ENCODE measurements around the gene RPRD1B. TPM values are rescaled to one million over a fixed set of nuclear protein-coding genes. Genes with fewer than 3 reads are reported as not detected.

RPRD1B gene
- polyA plus RNA-seq, 1 of the 3 experiments (the other 2 are of a cell fraction) = 11.8 TPM

- Histone ChIP-seq H3K4me3 (ENCODE audit: low read depth in 2 of 2, low read length in 1 of 2) (no peak overlapping the region), H3K27me3 (ENCODE audit: insufficient read depth) (no peaks in the 10 kb centered on the region), H3K4me1 (ENCODE audit: control insufficient read depth in 1 of 2, insufficient read depth in 2 of 2, low read depth in 1 of 2, low read length in 1 of 2) (peaks cover 16 to 44% of the 10 kb centered on the region in 2 experiments), H3K9me3 (no peaks in the 10 kb centered on the region), H4K20me1 (ENCODE audit: insufficient read depth) (no peaks in the 10 kb centered on the region), H3K27ac (ENCODE audit: low read depth in 2 of 2, low read length in 1 of 2) (peak overlapping the region; percentile 82 to 84), H3K9me2 (no peaks in the 10 kb centered on the region), H3K79me2 (ENCODE audit: insufficient read depth) (no peaks in the 10 kb centered on the region), H3K4me2 (peak overlapping the region; percentile 47), H3K36me3 (replicated peaks in 1 of 2; ENCODE audit: control insufficient read depth in 1 of 2, insufficient read depth in 2 of 2, low read length in 1 of 2) (peaks cover 43 to 67% of the 10 kb centered on the region in 2 experiments), H3F3A (replicated peaks; ENCODE audit: insufficient read depth) (peaks cover 52% of the 10 kb centered on the region), H3K9ac (peak overlapping the region; percentile 43; the same call in 1 of the 2 replicates), H2AFZ (ENCODE audit: low read depth) (no peak overlapping the region)
- DNase-seq = peak; percentile 69
- ChIA-PET POLR2A (no interaction called here), CTCF (interaction anchor here (0.8 to 6.4 kb wide), 3 partner anchors 8 to 87 kb away, joined by 3 to 22 read pairs (median 3); no protein-coding TSS in a partner anchor)
- WGBS (ENCODE audit: low lambda C conversion rate) = 30% methylated on average over 8 of the region's 9 CpGs
- TF ChIP-seq YY1 (IDR thresholded peaks at IDR 0.05; ENCODE audit: low read depth) (peak; percentile 24; the same call in 1 of the 2 replicates), SMC3 (IDR thresholded peaks at IDR 0.05; ENCODE audit: low read depth, low read length) (no peak), RAD21 (IDR thresholded peaks at IDR 0.05; ENCODE audit: low read length) (no peak; the same call in 1 of the 2 replicates), ELF1 (IDR thresholded peaks at IDR 0.05) (peak; percentile 43; the same call in 1 of the 2 replicates), RFX5 (IDR thresholded peaks at IDR 0.05; ENCODE audit: low read length) (no peak), FOSL2 (IDR thresholded peaks at IDR 0.05; ENCODE audit: borderline replicate concordance, low read depth) (peak; percentile 31; the same call in 1 of the 2 replicates), TEAD4 (IDR thresholded peaks at IDR 0.05; ENCODE audit: borderline replicate concordance, insufficient read depth) (peak; percentile 92), RCOR1 (IDR thresholded peaks at IDR 0.05; ENCODE audit: low read length) (no peak), USF2 (IDR thresholded peaks at IDR 0.05; ENCODE audit: borderline replicate concordance, low read depth, low read length) (no peak), SIN3A (IDR thresholded peaks at IDR 0.05; ENCODE audit: borderline replicate concordance, low read depth, low read length) (peak; percentile 45; the same call in 1 of the 2 replicates), EZH2phosphoT487 (IDR thresholded peaks at IDR 0.05; ENCODE audit: borderline replicate concordance, low read depth) (no peak), RXRA (IDR thresholded peaks at IDR 0.05; ENCODE audit: borderline replicate concordance, low read depth) (peak; percentile 88), GABPA (IDR thresholded peaks at IDR 0.05; ENCODE audit: low read depth) (no peak; the same call in 1 of the 2 replicates), JUND (IDR thresholded peaks at IDR 0.05) (peak; percentile 74), EP300 (IDR thresholded peaks at IDR 0.05; ENCODE audit: borderline replicate concordance in 1 of 2, low read depth in 1 of 2, low read length in 1 of 2) (peak; percentile 59 to 92; a peak in 3 of 4 replicates), MXI1 (IDR thresholded peaks at IDR 0.05; ENCODE audit: low read depth, low read length) (no peak), NFIC (IDR thresholded peaks at IDR 0.05; ENCODE audit: borderline replicate concordance) (peak; percentile 90), MEF2A (IDR thresholded peaks at IDR 0.05; ENCODE audit: borderline replicate concordance, low read depth) (peak; percentile 46; the same call in 1 of the 2 replicates), FOXJ3 (CRISPR knock-in tag; IDR thresholded peaks at IDR 0.05) (no peak)
- TF ChIP-seq, protein P1, sequence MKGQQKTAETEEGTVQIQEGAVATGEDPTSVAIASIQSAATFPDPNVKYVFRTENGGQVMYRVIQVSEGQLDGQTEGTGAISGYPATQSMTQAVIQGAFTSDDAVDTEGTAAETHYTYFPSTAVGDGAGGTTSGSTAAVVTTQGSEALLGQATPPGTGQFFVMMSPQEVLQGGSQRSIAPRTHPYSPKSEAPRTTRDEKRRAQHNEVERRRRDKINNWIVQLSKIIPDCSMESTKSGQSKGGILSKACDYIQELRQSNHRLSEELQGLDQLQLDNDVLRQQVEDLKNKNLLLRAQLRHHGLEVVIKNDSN (IDR thresholded peaks at IDR 0.05; ENCODE audit: borderline replicate concordance, low read depth) = no peak
- TF ChIP-seq, protein P2, sequence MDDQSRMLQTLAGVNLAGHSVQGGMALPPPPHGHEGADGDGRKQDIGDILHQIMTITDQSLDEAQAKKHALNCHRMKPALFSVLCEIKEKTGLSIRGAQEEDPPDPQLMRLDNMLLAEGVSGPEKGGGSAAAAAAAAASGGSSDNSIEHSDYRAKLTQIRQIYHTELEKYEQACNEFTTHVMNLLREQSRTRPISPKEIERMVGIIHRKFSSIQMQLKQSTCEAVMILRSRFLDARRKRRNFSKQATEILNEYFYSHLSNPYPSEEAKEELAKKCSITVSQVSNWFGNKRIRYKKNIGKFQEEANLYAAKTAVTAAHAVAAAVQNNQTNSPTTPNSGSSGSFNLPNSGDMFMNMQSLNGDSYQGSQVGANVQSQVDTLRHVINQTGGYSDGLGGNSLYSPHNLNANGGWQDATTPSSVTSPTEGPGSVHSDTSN (IDR thresholded peaks at IDR 0.05) = peak; percentile 79
- TF ChIP-seq, protein P3, sequence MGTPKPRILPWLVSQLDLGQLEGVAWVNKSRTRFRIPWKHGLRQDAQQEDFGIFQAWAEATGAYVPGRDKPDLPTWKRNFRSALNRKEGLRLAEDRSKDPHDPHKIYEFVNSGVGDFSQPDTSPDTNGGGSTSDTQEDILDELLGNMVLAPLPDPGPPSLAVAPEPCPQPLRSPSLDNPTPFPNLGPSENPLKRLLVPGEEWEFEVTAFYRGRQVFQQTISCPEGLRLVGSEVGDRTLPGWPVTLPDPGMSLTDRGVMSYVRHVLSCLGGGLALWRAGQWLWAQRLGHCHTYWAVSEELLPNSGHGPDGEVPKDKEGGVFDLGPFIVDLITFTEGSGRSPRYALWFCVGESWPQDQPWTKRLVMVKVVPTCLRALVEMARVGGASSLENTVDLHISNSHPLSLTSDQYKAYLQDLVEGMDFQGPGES (IDR thresholded peaks at IDR 0.05; ENCODE audit: low read depth, low read length) = no peak
- TF ChIP-seq, protein P4, sequence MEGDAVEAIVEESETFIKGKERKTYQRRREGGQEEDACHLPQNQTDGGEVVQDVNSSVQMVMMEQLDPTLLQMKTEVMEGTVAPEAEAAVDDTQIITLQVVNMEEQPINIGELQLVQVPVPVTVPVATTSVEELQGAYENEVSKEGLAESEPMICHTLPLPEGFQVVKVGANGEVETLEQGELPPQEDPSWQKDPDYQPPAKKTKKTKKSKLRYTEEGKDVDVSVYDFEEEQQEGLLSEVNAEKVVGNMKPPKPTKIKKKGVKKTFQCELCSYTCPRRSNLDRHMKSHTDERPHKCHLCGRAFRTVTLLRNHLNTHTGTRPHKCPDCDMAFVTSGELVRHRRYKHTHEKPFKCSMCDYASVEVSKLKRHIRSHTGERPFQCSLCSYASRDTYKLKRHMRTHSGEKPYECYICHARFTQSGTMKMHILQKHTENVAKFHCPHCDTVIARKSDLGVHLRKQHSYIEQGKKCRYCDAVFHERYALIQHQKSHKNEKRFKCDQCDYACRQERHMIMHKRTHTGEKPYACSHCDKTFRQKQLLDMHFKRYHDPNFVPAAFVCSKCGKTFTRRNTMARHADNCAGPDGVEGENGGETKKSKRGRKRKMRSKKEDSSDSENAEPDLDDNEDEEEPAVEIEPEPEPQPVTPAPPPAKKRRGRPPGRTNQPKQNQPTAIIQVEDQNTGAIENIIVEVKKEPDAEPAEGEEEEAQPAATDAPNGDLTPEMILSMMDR (IDR thresholded peaks at IDR 0.05) = no peak
- TF ChIP-seq, protein P5, sequence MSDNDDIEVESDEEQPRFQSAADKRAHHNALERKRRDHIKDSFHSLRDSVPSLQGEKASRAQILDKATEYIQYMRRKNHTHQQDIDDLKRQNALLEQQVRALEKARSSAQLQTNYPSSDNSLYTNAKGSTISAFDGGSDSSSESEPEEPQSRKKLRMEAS (IDR thresholded peaks at IDR 0.05; ENCODE audit: low read depth) = peak; percentile 80
Measured at GRCh38 chr20:38134427-38135270, 101.1 kb downstream of the RPRD1B start.
